HT1080 (cell line): Measurements from ENCODE around the gene P4HB. TPM values are rescaled to one million over a fixed set of nuclear protein-coding genes. Genes with fewer than 3 reads are reported as not detected.
A peak's percentile ranks its signal among the peaks of the same experiment; 100 is the strongest.

ENCODE experiments used
- DNase-seq: peaks from one replicate; pipeline ENCODE4 v3.0.0-alpha.2; 2015; ENCODE audit warnings: low read depth
- total RNA-seq: library from RNA; depleted of rRNA; stranded (reverse); fragments of >200 nt; shearing (Covaris generic); gene quantifications from 2 replicates; pipeline ENCODE4 v1.2.3, GENCODE V29; 2014

P4HB gene
- total RNA-seq, 1 experiment from 2014 or later, result 825 TPM

- peak; percentile 97 for DNase-seq
Observed at GRCh38 chr17:81898029-81898866, 37.9 kb upstream of the P4HB start.

- DNase-seq, result no peak
Observed at GRCh38 chr17:81895400-81895799, 35.1 kb upstream of the P4HB start.

- DNase-seq, result no peak
Observed at GRCh38 chr17:81891303-81891552, 30.9 kb upstream of the P4HB start.

- DNase-seq, result no peak
Observed at GRCh38 chr17:81890447-81891302, 30.3 kb upstream of the P4HB start.

DNA sequence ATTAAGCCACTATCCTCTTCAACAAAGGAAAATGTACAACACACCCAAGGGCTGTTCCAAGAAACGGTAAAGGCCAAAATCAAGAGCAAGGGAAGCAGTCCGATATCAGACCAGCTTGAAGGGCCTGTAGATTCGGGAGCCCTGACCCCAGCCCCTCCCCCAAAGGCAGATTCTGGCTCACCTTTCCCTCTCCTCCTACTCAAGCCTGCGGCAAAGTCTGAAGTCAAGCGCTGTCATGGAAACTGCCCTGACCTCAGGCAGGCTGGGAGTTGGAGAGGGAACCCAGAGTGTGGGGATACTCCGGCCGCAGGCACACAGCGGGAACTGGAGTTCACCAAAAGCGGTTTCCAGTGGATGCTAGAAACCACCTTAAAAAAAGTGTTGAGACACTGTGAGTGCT lies 29.3 kb upstream of the P4HB start:
- DNase-seq, result no peak

DNA sequence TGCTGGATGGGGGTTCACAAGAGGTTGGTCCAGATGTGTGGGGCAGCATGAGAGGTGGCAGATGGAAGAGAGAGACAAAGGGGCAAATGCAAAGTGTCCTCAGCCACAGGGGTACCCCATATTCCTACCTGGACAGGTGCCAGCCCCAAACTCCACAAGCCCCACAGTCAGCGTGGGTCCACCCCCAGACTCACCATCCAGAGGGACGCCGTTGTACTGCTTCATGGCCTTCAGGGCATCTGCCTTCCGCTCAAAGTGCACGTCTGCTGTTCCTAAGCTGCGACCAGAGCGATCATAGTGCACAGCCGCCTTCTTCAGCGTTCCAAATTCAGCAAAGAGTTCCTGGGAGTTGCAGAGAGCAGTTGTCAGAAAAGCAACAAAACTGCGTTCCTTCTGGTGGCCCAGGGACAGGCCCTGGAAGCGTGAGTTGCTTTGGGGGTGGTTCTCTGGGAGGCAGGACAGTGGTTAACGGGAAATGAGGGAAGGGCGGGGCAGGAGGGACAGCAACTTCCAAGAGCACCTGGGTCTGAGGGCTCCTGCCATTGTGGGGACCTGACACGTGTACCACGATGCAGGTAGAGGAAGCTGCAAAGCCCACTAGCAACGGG lies 28.8 kb upstream of the P4HB start:
- DNase-seq, result no peak

GRCh38 chr17:81888105-81888987 lies 28.0 kb upstream of the P4HB start:
- no peak for DNase-seq

DNA sequence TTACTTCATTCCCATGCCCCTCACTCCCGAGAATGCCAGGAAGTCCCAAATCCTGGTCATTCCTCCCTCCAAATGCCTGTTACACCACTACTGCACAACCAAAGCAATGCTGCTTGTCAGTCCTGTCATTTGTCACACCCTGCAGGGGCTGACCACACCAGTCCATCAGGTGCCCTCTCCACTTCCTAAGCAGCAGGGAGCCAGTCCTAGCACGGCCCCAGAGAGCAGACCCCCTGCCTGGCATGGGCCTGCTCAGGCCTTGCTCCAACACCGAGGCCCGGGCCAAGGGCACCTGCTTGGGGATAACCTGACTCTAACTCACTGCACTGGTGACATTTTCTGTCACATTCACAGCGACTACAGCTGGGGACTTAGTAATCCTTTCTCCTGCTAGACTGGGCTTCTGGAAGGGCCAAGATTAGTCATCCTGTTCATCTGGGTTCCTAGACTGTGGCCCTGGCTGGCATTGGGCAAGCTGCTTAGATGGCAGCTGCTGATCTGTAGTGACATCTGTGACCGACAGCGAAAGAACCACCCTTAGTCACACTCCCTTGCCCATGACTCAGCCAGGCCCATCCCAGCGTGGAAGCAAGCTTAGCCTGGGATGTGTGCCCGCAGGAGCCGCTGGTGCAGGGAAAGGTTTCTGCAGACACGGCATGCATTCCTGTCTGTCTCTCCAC lies 25.7 kb upstream of the P4HB start:
- peak; percentile 88 for DNase-seq

- no peak for DNase-seq
Observed at GRCh38 chr17:81885454-81885853, 25.1 kb upstream of the P4HB start.

GRCh38 chr17:81884968-81885367 lies 24.6 kb upstream of the P4HB start:
- no peak for DNase-seq

GRCh38 chr17:81884520-81884919 lies 24.2 kb upstream of the P4HB start:
- DNase-seq, result no peak

DNA sequence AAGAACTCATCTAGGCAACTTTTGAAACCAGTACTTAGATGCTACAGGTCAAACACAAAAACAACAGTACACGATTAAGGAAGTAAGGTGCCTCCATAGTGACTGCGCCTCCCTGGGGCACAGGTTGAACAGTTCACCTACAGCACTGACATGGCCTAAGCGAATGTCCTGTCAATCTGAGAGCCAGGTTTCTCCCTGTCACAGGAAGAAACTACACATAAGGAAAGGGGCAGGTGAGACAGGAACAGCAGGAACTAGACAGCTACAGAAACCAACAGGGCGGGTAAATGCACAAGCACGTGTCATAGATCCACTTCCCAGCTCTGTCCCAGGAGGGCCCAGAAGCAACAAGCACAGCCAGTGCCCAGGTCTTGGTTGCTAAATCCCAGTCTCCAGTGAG lies 18.8 kb upstream of the P4HB start:
- no peak for DNase-seq

DNA sequence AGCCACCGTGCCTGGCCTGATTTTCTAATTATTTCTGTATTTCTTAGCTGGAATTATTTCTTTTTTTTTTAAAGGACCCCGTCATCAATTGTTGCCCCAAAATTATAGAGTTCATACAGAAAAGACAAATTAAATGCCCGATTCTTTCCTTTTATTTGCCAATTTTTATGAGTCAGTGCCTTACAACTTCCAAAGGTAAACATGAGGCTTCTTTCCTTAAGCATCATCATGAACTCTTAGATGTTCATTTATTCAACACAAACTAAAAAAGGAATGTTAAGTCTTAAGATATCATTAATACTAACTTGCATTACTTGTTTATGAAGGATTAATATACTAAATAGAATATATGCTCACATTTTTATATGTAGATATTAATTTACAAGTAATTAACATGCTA lies 18.0 kb upstream of the P4HB start:
- no peak for DNase-seq

DNA sequence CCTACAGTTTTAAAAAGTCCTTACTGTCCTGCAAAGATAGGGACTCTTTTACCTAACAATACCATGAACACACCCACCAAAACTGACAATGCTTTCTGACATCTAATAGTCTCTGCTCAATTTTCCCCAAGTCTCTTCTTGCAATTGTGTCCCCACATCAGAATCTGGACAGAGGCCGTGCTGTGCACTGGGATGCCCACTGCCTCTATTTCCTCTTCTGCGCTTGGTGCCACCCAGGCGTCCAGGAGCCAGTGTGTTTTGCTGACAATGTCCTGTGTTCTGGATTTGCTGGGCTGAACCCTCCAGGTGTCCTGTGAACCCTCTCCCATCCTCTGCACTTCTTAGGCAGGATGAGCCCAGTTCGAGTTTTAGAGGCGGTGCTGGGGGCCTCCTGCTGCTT lies 17.2 kb upstream of the P4HB start:
- DNase-seq, result no peak

- DNase-seq, result peak; percentile 76
Observed at GRCh38 chr17:81871387-81872230, 11.3 kb upstream of the P4HB start.

DNA sequence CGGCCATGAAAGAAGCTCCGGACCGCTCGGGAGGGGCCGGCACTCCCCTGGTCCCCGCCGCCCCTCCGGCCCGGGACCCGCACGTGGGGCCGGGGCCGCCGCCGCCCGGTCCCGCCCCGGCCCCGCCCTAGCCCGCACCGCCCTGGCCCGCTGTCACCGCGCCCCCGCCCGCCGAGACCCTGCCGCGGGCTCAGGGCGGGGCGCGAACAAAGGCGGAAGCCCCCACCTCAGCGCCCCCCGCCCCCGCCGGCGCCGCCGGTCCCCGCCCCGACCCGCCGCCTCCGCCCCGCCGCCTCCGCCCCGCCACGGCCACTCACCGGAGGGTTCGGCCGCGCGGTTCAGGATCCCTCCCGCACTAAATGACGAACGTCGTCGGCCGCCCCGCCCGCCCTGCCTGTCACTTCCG lies 10.6 kb upstream of the P4HB start, which contains the start of gene ARHGDIA:
Gene ARHGDIA, minus strand, starts transcription at position 357 of the 406 bp plus-strand sequence. CDS start 1,407 bp downstream, outside the sequence.
- DNase-seq, result no peak

- DNase-seq, result peak; percentile 57
Observed at GRCh38 chr17:81870131-81870980, 10.0 kb upstream of the P4HB start.

DNA sequence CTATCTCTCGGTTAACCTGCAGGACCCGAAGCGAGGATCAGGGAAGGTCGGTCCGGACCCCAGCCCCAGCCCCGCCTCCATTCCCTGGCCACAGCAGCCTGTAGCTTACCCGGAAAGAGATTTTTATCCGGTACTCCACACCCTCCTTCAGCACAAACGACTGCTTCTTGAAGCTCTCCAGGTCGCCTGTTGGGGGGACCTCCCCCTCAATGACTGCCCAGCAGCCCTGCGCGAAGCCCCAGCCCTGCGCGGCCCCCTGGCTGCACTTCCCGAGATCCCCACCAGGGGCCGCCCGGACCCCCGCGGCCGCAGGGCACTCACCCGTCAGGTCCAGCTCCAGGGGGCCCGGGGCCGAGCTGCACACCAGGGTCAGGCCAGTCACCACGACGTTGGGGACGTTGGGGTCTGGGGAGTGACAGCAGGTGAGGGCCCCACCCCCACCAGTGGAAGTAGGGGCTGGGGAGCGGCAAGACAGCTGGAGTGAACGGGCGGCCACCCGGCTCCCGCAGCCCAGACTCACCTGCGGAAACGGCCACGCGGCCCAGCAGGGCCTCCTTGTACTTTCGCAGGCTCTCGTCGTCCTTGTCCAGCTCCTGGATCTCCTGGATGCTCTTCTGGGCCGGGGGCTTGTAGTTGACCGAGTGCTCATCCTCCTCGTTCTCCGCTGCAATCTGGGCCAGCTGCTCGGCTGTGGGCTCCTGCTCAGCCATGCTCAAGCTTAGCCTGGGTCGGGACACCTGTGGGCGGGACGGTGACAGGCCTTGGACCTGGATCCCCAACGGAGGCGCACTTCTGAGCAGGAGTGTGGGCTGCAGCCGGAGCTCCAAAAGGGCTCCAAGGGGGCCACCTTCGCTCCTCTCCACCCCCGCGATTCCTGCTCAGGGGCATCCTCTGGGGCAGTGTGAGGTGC lies 9.1 kb upstream of the P4HB start:
- DNase-seq, result peak; percentile 56
